ENCODE measurements around the gene HDGFL1.

- no peak for TF ChIP-seq CTCF (IDR thresholded peaks at IDR 0.05)
- TF ChIP-seq POLR2A (IDR thresholded peaks at IDR 0.05), result no peak
These were observed 48.3 kb upstream of the HDGFL1 start for GRCh38 chr6:22521035-22521434.

All from testis (tissue), 2 donors.